ENCODE measurements around the gene TMEM108. TPM values are rescaled to one million over a fixed set of nuclear protein-coding genes. Genes with fewer than 3 reads are reported as not detected.
A peak's percentile ranks its signal among the peaks of the same experiment; 100 is the strongest.

The TMEM108 gene
- polyA plus RNA-seq, 1 donor from 2014 or later = 2.1 TPM

DNA sequence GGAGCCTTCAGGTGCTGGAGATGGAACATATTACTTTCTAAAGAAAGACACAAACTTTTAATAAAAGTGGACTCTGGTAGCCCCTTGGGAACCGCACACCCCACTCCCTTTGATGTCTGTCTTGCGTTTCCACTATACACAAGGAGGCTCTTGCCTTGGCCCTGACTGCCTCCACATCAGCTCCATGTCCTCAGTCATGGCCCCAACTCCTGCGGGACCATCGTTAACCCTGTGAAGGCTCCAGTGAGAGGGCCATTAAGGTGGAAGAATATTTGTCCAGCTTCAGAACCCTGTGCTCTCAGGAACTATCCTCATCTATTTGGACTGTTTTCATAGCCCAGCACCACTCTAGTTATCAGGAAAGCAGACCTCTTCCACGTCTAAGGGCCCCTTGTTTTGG, 345.6 kb downstream of the TMEM108 start:
- Histone ChIP-seq H3K9me2 (ENCODE audit: insufficient read depth, low read length) (no peaks in the 10 kb centered on the region), H3K27me3 (ENCODE audit: insufficient read depth, low read depth, low read length) (no peaks in the 10 kb centered on the region), H3K79me2 (replicated peaks; ENCODE audit: insufficient read depth, low read length) (no peaks in the 10 kb centered on the region), H3K9me3 (ENCODE audit: low read length) (no peaks in the 10 kb centered on the region), H3F3A (ENCODE audit: insufficient read depth, low read length, poor library complexity, severe bottlenecking) (no peaks in the 10 kb centered on the region), H3K4me3 (ENCODE audit: low read length) (no peak overlapping the region), H4K20me1 (ENCODE audit: insufficient read depth) (no peaks in the 10 kb centered on the region), H2AFZ (ENCODE audit: low read depth, low read length) (no peak overlapping the region), H3K27ac (ENCODE audit: low read length) (no peak overlapping the region), H3K4me2 (ENCODE audit: low read length) (no peak overlapping the region), H3K9ac (ENCODE audit: low read length) (no peak overlapping the region), H3K36me3 (ENCODE audit: insufficient read depth, low read length) (no peaks in the 10 kb centered on the region)
- no peak for TF ChIP-seq SMC3 (conservative IDR thresholded peaks at IDR 0.05; ENCODE audit: poor library complexity)
- no peak for TF ChIP-seq MXI1 (conservative IDR thresholded peaks at IDR 0.05; ENCODE audit: poor library complexity, severe bottlenecking)
- TF ChIP-seq EP300 (conservative IDR thresholded peaks at IDR 0.05; ENCODE audit: poor library complexity, severe bottlenecking) = no peak
- no peak for TF ChIP-seq POLR2AphosphoS5 (IDR thresholded peaks at IDR 0.05)
- no peak for TF ChIP-seq TAF1 (IDR thresholded peaks at IDR 0.05; ENCODE audit: low read depth)
- TF ChIP-seq, protein P1, sequence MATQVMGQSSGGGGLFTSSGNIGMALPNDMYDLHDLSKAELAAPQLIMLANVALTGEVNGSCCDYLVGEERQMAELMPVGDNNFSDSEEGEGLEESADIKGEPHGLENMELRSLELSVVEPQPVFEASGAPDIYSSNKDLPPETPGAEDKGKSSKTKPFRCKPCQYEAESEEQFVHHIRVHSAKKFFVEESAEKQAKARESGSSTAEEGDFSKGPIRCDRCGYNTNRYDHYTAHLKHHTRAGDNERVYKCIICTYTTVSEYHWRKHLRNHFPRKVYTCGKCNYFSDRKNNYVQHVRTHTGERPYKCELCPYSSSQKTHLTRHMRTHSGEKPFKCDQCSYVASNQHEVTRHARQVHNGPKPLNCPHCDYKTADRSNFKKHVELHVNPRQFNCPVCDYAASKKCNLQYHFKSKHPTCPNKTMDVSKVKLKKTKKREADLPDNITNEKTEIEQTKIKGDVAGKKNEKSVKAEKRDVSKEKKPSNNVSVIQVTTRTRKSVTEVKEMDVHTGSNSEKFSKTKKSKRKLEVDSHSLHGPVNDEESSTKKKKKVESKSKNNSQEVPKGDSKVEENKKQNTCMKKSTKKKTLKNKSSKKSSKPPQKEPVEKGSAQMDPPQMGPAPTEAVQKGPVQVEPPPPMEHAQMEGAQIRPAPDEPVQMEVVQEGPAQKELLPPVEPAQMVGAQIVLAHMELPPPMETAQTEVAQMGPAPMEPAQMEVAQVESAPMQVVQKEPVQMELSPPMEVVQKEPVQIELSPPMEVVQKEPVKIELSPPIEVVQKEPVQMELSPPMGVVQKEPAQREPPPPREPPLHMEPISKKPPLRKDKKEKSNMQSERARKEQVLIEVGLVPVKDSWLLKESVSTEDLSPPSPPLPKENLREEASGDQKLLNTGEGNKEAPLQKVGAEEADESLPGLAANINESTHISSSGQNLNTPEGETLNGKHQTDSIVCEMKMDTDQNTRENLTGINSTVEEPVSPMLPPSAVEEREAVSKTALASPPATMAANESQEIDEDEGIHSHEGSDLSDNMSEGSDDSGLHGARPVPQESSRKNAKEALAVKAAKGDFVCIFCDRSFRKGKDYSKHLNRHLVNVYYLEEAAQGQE (IDR thresholded peaks at IDR 0.05; ENCODE audit: borderline replicate concordance) = no peak
- TF ChIP-seq RAD21 (conservative IDR thresholded peaks at IDR 0.05) = no peak
- TF ChIP-seq EZH2 (IDR thresholded peaks at IDR 0.05; ENCODE audit: borderline replicate concordance, insufficient read depth, low read length, poor library complexity, severe bottlenecking) = no peak
- TF ChIP-seq, protein P2, sequence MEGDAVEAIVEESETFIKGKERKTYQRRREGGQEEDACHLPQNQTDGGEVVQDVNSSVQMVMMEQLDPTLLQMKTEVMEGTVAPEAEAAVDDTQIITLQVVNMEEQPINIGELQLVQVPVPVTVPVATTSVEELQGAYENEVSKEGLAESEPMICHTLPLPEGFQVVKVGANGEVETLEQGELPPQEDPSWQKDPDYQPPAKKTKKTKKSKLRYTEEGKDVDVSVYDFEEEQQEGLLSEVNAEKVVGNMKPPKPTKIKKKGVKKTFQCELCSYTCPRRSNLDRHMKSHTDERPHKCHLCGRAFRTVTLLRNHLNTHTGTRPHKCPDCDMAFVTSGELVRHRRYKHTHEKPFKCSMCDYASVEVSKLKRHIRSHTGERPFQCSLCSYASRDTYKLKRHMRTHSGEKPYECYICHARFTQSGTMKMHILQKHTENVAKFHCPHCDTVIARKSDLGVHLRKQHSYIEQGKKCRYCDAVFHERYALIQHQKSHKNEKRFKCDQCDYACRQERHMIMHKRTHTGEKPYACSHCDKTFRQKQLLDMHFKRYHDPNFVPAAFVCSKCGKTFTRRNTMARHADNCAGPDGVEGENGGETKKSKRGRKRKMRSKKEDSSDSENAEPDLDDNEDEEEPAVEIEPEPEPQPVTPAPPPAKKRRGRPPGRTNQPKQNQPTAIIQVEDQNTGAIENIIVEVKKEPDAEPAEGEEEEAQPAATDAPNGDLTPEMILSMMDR (IDR thresholded peaks at IDR 0.05; ENCODE audit: poor library complexity, severe bottlenecking) = no peak

DNA sequence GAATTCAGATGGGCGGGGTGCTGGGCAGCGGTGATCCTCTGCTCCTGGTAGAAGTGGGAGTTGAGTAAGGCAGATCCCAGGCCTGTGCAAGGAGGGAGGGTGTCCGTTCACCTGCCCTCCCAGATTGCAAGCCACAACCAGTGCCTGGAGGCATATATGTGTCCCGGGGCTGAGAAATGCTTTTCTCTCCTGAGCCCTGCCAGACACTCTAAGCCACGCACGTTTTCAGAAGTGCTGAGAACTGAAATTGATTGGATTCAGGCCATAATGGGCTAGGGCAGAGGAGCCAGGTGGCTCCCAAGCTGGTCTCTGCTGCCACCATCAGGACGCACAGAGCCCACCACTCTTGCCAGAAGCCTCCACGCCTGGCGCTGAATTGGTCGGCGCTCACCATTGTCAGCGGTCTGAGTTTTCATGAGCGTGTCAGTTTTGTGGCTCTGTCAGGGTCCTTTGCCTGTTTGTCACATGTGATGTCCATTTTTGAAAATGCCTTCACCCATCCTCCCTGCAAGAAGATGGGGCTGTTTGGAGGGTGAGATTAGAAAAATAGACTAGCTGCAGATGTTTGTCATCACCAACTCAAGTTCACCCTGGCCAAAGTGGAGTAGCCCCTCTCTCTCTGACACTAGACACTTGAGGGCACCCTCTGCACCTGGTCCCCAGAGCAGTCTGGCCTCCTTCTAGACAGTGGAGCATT, 346.3 kb downstream of the TMEM108 start:
- Histone ChIP-seq H3K27me3 (ENCODE audit: insufficient read depth, low read depth, low read length) (no peaks in the 10 kb centered on the region), H3K9me3 (ENCODE audit: low read length) (no peaks in the 10 kb centered on the region), H3F3A (ENCODE audit: insufficient read depth, low read length, poor library complexity, severe bottlenecking) (no peaks in the 10 kb centered on the region), H3K79me2 (replicated peaks; ENCODE audit: insufficient read depth, low read length) (no peaks in the 10 kb centered on the region), H2AFZ (ENCODE audit: low read depth, low read length) (no peak overlapping the region), H3K27ac (ENCODE audit: low read length) (no peak overlapping the region), H3K9me2 (ENCODE audit: insufficient read depth, low read length) (no peaks in the 10 kb centered on the region), H3K4me2 (ENCODE audit: low read length) (no peak overlapping the region), H3K36me3 (ENCODE audit: insufficient read depth, low read length) (no peaks in the 10 kb centered on the region), H4K20me1 (ENCODE audit: insufficient read depth) (no peaks in the 10 kb centered on the region), H3K4me3 (ENCODE audit: low read length) (no peak overlapping the region), H3K9ac (ENCODE audit: low read length) (no peak overlapping the region)
- TF ChIP-seq, protein P2 (IDR thresholded peaks at IDR 0.05; ENCODE audit: poor library complexity, severe bottlenecking) = peak; percentile 97
- TF ChIP-seq POLR2AphosphoS5 (IDR thresholded peaks at IDR 0.05) = no peak
- peak; percentile 99 for TF ChIP-seq SMC3 (conservative IDR thresholded peaks at IDR 0.05; ENCODE audit: poor library complexity)
- peak; percentile 99 for TF ChIP-seq RAD21 (conservative IDR thresholded peaks at IDR 0.05)
- TF ChIP-seq MXI1 (conservative IDR thresholded peaks at IDR 0.05; ENCODE audit: poor library complexity, severe bottlenecking) = peak; percentile 45
- TF ChIP-seq, protein P1 (IDR thresholded peaks at IDR 0.05; ENCODE audit: borderline replicate concordance) = no peak

Data from neural cell (in vitro differentiated cells).